Vagina (tissue), 2 donors: ENCODE measurements around the gene NOTO.

Experiments used
- POLR2A ChIP-seq, 2 donors: fragments of 450-650 bp; IDR thresholded peaks; one replicate each; pipeline ENCODE4 v1.6.1; 2017; ENCODE audit warnings: antibody characterized with exemption in 2 of 2, mild to moderate bottlenecking in 2 of 2, moderate library complexity in 2 of 2
- POLR2AphosphoS5 ChIP-seq, 2 donors: sonication (generic); formaldehyde crosslinking; IDR thresholded peaks; one replicate each; pipeline ENCODE4 v1.9.0; 2017; ENCODE audit warnings: antibody characterized with exemption in 2 of 2, mild to moderate bottlenecking in 2 of 2, low read depth in 1 of 2; ENCODE audit not compliant: insufficient read depth in 1 of 2
- TF ChIP-seq, protein P1 (sequence below), 3 experiments: fragments of 450-650 bp in 2 of 3; fragments of 200-600 bp in 1 of 3; sonication (generic) in 1 of 3; IDR thresholded peaks; one replicate each; pipeline ENCODE4 v1.5.1; 2017 to 2019; ENCODE audit warnings: antibody characterized with exemption in 3 of 3, mild to moderate bottlenecking in 2 of 3, moderate library complexity in 2 of 3

- TF ChIP-seq, protein P1, sequence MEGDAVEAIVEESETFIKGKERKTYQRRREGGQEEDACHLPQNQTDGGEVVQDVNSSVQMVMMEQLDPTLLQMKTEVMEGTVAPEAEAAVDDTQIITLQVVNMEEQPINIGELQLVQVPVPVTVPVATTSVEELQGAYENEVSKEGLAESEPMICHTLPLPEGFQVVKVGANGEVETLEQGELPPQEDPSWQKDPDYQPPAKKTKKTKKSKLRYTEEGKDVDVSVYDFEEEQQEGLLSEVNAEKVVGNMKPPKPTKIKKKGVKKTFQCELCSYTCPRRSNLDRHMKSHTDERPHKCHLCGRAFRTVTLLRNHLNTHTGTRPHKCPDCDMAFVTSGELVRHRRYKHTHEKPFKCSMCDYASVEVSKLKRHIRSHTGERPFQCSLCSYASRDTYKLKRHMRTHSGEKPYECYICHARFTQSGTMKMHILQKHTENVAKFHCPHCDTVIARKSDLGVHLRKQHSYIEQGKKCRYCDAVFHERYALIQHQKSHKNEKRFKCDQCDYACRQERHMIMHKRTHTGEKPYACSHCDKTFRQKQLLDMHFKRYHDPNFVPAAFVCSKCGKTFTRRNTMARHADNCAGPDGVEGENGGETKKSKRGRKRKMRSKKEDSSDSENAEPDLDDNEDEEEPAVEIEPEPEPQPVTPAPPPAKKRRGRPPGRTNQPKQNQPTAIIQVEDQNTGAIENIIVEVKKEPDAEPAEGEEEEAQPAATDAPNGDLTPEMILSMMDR (IDR thresholded peaks at IDR 0.05): no peak
- TF ChIP-seq POLR2A (IDR thresholded peaks at IDR 0.05) (no peak), POLR2AphosphoS5 (IDR thresholded peaks at IDR 0.05; ENCODE audit: insufficient read depth in 1 of 2, low read depth in 1 of 2) (no peak)
Observed at GRCh38 chr2:73243884-73244570, 41.7 kb downstream of the NOTO start.
